ENCODE results near the gene PLVAP.

The PLVAP gene, protein sequence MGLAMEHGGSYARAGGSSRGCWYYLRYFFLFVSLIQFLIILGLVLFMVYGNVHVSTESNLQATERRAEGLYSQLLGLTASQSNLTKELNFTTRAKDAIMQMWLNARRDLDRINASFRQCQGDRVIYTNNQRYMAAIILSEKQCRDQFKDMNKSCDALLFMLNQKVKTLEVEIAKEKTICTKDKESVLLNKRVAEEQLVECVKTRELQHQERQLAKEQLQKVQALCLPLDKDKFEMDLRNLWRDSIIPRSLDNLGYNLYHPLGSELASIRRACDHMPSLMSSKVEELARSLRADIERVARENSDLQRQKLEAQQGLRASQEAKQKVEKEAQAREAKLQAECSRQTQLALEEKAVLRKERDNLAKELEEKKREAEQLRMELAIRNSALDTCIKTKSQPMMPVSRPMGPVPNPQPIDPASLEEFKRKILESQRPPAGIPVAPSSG

DNA sequence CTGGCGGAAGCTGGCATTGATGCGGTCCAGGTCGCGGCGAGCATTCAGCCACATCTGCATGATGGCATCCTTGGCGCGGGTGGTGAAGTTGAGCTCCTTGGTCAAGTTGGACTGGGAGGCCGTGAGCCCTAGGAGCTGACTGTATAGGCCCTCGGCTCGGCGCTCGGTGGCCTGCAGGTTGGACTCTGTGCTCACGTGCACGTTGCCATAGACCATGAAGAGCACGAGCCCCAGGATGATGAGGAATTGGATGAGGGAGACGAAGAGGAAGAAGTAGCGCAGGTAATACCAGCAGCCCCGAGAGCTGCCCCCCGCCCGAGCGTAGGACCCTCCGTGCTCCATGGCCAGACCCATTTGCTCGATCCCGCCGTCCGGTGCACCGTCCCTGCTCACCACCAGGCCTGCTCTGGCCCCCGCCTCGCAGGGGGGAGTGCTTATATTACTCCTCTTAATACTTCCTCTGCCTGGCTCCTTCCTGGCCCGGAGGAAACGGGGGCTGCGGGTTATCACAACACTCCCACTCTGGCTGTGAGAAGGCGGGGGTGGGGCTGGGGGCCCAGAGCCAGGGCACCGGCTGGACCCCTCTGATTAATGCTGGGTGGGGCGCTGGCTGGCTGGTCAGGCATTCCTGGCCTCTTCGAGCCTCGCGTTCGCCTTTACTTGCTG is at the start of gene PLVAP:
TSS of gene PLVAP (minus strand) at position 408 of the 666 bp plus-strand sequence. CDS start at position 354, 54 bp downstream.
- no peak for DNase-seq (ENCODE audit: low read depth)

DNA sequence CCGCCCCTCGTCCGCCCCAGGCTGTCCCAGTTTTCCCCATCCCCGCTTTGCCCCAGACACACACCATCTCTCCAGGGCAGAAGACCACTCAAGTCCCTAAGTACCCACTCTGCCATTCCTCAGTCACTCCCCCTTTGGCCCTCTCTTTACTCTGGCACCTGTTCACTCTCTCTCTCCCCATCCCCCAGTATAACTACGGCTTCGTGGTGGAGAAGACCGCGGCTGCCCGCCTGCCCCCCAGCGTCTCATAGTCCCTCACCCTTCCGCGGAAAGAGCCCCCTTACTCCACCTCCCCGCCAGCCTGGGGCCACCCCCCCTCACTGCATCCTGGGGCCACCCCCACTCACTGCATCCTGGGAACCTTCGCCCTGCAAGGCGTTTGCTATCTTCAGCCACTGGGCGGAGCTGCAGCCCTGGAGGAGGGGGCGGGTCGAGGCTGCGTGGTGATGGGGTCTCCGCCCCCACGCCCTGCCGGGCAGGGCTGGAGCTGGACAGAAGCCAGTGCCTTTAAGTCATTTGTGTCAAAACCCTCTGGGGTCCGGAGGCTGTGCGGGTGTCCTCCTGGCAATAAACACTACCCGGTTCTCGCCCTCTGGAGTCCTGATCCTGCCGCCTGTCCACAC is 47.7 kb upstream of the PLVAP start:
- no peak for DNase-seq (ENCODE audit: low read depth)

DNA sequence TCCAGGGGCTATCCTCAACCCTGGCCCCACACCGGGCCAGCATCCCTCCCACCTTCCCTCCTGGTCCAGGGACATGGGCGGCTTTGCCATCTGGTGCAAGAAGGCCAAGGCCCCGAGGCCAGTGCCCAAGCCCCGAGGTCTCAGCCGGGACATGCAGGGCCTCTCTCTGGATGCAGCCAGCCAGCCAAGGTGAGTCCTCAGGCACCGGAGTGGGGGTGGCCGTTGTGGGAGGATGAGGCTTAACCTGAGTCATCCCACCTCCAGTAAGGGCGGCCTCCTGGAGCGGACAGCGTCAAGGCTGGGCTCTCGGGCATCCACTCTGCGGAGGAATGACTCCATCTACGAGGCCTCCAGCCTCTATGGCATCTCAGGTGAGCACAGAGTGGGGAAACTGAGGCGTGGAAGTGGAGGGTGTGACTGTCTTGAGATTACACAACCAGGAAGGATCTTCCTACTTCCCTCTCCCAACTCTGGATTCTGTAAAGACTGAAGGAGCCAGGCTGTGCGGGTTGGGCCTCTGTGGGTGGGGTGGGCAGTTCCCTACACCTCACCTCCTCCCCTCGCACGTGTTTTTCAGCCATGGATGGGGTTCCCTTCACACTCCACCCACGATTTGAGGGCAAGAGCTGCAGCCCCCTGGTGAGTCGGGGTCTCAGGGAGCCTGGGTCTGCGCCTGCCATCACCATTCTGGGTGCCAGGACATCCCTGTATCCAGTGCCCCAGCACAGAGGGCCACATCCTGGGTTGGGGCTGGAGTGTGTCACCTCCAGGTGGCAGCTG is 46.5 kb upstream of the PLVAP start:
- DNase-seq (ENCODE audit: low read depth), result no peak

DNA sequence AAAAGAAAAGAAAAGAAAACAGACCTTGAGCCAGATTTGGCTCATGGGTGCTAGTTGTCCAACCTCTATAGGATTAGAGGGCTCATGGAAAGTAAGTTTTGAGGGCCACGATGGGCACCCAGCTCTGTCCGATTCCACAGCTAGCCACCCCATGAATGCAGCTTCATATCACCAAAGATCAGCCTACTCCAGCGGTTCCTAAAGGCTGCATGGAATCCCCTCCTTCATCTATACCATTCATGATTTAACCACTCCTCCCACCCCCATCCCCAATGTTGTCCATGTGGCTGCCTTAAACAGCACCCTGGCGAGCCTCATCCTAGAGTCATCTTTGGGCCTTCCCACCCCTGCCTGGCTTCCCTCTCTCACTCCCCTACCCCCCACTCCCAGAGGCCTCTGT is 44.8 kb upstream of the PLVAP start:
- no peak for DNase-seq (ENCODE audit: low read depth)

DNA sequence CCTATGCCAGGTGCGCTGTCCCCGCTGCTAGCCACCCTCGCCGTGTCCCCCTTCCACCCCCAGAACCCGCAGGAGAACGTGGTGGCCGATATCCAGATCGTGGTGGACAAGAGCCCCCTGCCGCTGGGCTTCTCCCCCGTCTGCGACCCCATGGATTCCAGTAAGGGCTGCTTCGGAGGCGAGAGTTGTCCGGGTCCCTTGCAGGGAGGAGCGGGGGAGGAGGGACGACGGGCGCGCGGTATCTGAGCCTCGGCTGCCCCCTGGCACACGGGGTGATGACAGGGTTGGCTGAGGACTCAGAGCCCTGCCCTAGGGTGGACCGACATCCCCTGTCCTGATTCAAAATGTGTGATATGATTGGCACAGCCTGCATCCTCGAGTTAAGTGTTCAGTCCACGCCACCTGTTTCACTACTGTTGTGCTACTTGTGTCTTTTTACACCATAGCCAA is 43.4 kb upstream of the PLVAP start:
- no peak for DNase-seq (ENCODE audit: low read depth)

DNA sequence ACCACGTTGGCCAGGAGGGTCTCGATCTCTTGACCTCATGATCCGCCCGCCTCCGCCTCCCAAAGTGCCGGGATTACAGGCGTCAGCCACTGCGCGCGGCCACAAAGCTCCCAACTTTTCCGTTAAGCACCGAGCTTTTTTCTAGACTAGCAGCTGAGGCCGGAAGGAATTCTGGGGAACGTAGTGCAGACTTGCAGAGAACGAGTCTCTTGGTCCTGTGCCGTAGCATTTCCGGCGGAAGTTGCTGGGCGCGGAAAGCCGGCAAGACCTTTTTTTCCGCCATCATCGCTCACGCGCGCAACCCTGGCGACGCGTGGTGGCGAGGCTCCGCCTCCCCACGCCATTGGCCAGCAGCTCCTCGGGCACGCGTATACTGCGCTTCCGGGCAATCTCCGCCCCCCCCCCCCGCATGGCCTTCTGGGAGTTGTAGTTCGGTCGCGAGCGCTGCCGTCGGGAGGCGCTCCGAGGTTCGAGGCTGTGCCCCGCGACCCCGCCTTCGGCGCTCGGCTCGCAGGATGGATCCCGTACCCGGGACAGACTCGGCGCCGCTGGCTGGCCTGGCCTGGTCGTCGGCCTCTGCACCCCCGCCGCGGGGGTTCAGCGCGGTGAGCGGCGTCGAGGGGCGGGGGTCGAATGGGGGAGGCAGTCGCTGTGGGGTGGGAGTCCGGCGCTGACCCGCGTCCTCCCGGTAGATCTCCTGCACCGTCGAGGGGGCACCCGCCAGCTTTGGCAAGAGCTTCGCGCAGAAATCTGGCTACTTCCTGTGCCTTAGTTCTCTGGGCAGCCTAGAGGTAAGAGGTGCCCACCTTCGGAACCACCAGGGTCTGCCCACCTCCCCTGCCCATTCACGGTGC is 42.7 kb upstream of the PLVAP start, which contains the start of gene MVB12A:
TSS of gene MVB12A (plus strand) at position 427 of the 854 bp plus-strand sequence. CDS start at position 516, 89 bp downstream.
- DNase-seq (ENCODE audit: low read depth), result peak; percentile 89

DNA sequence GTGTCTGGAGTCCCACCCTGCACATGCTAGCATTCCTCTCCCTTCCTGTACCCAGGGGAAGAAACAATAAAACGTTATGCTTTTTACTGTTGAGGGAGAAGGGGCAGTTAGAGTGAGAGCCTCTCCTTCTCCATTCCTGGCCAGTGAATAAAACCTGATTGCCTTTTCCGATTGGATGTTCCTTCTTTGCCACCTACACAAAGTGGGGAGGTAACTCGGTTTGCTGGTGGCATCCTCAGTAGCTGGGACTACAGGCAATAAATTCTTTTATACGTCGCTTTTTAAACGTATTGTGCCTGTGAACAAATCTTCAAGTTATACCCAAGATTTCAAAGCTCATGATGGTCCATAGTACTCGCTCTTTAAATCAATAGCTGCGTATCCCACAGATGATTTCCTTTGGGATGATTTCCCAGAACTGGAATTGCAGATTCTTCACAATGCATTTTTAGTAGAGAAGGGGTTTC is 42.0 kb upstream of the PLVAP start:
- no peak for DNase-seq (ENCODE audit: low read depth)

DNA sequence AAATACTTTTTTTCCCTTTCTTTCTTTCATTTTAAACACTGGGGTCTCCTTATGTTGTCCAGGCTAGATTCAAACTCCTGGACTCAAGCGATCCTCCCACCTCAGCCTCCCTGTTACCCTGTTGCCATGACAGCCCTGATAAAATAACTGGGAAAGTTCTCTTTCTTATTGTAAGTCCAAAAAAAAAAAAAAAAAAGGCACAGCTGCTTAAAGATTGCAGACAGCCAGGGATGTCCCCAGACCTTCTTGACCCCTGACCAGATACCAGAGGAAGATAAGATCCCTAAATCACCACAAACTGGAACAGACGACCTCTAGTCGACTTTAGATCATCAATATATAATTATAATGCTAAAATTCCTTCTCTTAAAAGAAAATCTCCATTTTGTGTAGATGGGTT is 41.6 kb upstream of the PLVAP start:
- no peak for DNase-seq (ENCODE audit: low read depth)

DNA sequence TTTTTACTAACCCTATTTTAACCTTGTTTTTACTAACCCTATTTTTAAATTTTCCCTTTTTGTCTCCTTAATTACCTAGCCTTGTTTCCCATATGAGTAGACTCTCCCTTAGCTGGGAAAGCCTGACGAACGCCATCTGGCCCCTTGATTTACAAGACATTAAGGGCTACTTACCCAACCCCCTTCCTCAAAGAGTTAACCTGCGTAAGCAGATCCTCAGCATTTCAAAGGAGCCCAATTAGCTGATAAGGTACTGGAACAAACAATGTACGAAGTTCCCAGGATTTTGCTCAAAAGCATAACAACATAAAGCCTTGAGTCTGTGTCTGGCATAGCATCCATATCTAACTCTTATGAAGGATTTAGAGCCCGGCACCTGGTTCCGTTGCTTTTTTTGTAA is 38.0 kb upstream of the PLVAP start:
- DNase-seq (ENCODE audit: low read depth), result no peak

DNA sequence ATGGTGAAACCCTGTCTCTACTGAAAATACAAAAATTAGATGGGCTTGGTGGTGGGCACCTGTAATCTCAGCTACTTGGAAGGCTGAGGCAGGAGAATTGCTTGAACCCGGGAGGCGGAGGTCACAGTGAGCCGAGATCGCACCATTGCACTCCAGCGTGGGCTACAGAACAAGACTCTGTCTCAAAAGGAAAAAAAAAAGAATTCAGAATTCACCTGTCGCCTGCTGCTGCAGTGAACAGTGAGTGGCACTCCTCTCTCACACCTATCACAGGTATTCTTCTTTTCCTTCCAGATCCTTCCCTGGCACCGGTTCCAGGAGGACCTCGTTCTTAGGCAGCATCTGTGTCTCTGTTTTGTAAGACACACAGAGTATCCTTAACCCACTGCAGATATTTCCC is 37.0 kb upstream of the PLVAP start:
- DNase-seq (ENCODE audit: low read depth), result no peak

DNA sequence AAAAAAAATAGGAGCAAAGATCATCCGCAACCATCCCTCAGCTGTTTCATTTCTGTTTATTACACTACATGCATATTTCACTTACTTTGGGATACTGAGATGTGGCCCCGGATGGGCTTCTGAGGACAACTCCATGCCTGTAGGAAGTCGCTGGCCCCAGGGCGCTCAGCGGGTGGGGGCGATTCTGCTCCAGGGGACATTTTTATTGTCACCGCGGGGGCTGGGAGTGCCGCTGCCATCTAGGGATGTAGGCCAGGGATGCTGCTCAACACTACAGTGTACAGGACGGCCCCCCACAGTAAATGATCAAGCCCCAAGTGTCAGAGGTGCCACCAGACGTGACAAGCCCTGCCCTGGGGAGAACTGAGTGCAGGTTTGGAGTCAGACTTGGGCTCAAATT is 34.7 kb upstream of the PLVAP start:
- DNase-seq (ENCODE audit: low read depth), result no peak

DNA sequence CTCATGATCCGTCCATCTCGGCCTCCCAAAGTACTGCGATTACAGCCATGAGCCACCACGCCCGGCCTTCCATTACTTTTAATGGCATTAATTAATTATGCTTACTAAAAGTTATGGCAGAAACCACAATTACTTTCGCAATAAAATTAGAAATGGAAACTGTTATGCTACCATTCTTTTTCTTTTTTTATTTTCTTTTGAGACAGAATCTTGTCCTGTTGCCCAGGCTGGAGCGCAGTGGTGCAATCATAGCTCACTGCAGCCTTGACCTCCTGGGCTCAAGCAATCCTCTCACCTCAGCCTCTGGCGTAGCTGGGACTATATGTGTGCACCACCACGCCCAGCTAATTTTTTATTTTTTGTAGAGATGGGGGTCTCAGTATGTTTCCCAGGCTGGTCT is 32.8 kb upstream of the PLVAP start:
- no peak for DNase-seq (ENCODE audit: low read depth)

DNA sequence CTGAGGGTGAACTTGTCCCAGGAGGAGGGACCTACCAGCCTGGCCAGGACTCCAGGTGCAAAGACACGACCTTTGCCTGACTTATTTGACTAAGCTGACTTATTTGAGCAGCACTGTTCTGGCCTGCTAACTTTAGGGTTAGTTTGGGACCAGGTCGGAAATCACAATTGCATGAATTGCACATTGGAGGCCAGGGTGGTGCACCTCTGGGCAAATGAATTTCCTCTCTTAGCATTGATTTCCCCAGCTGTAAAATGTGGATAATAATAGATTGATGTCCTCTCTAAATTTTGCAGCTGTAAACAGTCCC is 29.7 kb upstream of the PLVAP start:
- DNase-seq (ENCODE audit: low read depth), result no peak

DNA sequence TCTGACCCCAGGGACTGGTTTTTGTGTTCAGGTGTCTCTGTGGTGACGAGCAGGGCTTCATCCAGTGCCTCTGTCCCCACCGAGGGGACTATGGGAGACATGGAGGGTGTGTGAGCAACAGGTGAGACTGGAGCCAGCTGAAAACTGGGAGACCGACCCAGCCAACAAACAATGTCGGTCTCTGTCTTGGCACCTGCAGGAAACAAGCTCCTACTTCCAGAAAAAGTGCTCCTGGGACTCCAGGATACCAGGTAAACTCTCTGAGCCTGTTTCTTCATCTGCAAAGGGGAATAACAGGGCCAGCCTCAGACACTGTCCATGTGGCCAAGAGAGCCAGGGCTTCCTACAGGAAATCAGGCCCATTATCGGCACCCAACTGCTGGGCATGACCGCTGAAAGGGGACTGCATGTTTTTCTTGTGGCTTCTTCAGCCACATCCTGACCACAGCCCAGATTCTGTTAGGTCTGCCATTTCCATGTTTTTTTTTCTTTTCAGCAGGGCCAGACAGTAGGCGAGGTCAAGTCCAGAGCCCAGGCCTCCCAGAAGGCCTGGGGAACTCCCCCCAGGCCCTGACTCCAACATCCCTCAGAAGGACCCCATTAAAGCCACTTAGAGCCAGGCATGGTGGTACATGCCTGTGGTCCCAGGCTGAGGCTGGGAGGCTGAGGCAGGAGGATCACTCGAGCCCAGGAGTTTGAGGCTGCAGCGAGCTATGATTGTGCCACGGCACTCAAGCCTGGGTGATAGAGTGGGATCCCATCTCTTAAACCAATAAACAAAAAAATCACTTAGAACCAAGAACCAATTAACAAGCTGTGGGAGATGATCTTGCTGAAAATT is 29.1 kb upstream of the PLVAP start:
- DNase-seq (ENCODE audit: low read depth), result no peak

DNA sequence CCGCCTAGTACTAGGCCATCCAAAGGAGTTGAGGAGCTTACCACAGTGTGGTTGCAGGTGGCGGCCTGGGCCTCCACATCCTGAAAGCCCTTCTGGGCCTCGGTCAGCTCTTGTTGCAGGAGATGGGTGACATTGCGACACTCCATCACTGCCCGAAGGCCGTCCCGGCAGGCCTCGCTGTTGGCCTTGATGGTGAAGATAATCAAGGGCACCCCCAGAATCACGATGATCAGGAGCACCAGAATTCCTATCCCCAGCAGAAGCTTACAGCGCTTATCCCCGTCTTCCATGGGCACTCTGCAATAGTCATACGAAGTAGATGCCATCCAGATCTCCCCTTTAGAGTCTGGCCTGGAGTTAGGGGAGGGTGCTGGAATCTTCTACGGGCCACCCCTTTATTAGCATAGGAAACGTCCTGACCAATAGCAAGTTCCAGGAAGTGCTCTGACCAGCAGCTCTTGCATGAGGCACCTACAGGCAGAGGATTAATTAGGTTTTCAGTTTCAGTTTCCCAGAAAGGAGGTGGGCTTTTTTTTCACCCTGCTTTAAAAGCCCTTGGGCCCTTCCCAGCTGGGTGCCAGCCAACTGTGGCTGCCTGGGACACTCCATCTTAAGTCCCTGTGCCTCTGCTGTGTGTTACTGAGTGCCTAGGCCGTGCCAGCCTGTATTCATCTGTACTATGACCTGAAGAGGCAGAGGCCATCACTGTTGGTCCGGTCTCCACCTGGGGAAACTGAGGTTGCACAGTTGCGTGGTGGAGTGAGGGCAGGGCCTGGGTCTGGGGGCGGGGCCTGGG is 28.3 kb upstream of the PLVAP start, which contains the start of gene BST2:
TSS of gene BST2 (minus strand) at position 381 of the 796 bp plus-strand sequence. CDS start at position 326, 55 bp downstream.
- DNase-seq (ENCODE audit: low read depth), result peak; percentile 25

DNA sequence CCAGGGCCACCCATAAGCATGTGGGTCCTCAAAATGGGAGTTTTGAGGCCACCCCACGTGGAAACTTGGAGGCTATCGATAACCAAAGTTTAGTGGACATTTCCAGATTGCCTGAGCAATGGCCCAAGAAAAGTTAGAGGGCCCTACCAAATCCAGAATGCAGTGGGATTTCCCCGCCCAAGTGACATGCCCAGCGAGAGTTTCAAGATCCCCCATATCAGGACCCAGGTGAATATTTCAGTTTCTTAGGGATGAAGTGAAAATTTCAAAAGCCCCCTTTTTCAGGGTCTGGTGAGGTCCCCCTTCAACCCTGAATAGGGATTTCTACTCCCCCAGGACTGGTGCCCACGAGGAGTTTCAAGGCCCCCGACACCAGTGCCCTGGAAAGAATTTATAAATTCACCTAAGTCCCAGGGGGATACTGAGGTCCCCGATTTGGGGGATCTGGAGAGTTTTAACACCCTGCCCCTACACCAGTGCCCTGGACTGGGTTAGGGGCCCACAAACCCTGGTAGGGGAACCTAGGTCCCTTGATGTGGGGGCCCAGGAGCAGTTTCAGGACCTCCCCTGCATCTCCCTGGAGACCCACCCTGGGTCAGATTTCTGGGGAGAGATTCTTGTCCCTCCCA is 27.6 kb upstream of the PLVAP start:
- no peak for DNase-seq (ENCODE audit: low read depth)

DNA sequence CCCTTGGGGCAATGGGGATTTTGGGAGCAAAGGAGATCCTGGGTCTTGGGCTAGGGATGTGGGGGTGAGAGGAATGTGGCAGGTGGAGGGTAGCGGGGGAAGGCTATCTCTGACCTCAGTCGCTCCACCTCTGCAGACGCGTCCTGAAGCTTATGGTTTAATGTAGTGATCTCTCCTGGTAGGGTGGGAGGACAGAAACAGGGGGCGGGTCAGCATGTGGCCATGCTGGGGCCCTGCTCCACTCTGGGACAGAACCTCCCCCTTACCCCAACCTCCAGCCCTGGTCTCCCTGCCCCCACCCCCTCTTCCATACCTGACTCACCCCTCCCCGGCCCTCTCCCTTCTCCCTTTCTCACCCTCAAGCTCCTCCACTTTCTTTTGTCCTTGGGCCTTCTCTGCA is 26.9 kb upstream of the PLVAP start:
- DNase-seq (ENCODE audit: low read depth), result no peak

DNA sequence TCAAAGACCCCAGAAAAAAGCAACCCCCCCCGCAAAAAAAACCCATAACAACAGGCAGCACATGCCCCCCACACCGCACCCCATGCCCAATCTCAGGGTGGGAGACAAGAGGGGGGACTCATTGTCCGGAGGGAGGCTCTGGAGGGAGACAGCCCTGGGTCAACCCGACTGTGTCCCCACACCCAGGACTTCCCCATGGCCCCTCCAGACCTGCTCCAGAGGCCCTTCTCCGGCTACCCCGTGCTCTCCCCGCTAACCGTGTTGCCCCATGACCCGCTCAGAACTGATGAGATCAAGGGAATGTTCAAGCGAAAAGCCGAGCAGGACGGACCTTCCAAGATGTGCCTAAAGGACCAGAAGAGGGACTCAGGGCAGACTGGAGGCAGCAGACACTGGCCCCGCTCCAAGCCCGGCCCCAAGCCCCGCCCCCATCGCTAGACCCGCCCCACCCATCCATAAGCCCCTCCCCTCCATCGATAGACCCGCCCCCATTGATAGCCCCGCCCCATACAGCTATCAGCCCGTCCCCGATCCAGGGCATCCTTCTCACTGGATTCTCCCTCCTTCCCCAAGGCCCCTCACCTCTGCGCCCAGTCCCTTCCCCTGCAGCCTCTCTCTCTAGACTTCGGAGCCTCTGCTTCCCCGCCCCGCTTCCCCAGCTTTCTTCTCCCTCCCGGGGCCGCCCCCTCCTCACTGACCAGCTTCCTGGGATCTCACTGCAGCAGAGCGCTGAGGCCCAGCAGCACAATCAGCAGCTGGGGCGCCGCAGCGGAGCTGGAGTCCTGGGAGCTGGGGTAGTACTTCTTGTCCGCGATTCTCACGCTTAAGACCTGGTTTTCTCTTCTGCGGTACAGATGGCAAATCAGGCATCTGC is 26.1 kb upstream of the PLVAP start:
- peak; percentile 36 for DNase-seq (ENCODE audit: low read depth)
